Chondrocyte (in vitro differentiated cells): Measurements from ENCODE around the gene GJA3. TPM values are rescaled to one million over a fixed set of nuclear protein-coding genes. Genes with fewer than 3 reads are reported as not detected.
A peak's percentile ranks its signal among the peaks of the same experiment; 100 is the strongest.

Experiments
- DNase-seq: peaks from one replicate; pipeline ENCODE4 v3.0.0; 2021; ENCODE audit warnings: mixed read lengths, low spot score
- H3K27ac Mint-ChIP-seq: one replicate; pipeline ENCODE4 v1.8.0; 2021; ENCODE audit warnings: mild to moderate bottlenecking, moderate library complexity, mixed read lengths; ENCODE audit not compliant: unreplicated experiment
- H3K27me3 Mint-ChIP-seq: 2 replicates; pipeline ENCODE4 v1.8.0; 2021; ENCODE audit warnings: low read depth, mixed read lengths
- H3K36me3 Mint-ChIP-seq: 2 replicates; pipeline ENCODE4 v1.8.0; 2021; ENCODE audit warnings: low read depth, mixed read lengths
- H3K4me1 Mint-ChIP-seq: 2 replicates; pipeline ENCODE4 v1.8.0; 2021; ENCODE audit warnings: low read depth, mild to moderate bottlenecking, mixed read lengths
- H3K4me3 Mint-ChIP-seq: one replicate; pipeline ENCODE4 v1.8.0; 2021; ENCODE audit warnings: mild to moderate bottlenecking, moderate library complexity, mixed read lengths; ENCODE audit not compliant: unreplicated experiment
- H3K9me3 Mint-ChIP-seq: 2 replicates; pipeline ENCODE4 v1.8.0; 2021; ENCODE audit warnings: low read depth, mixed read lengths
- CTCF ChIP-seq: fragments of 200-600 bp; sonication (generic); IDR thresholded peaks from 2 replicates; pipeline ENCODE4 v1.5.0; 2021; ENCODE audit warnings: antibody characterized with exemption, mild to moderate bottlenecking, moderate library complexity
- total RNA-seq: library from RNA; stranded (reverse); gene quantifications from 3 replicates; pipeline ENCODE4 v1.2.1, GENCODE V29; 2021

Gene GJA3
- total RNA-seq, 1 donor from 2014 or later, result 0.37 TPM

- peaks cover 43% of the 10 kb centered on the region for H3K27me3 Mint-ChIP-seq
- TF ChIP-seq CTCF, result peak; percentile 30
- H3K9me3 Mint-ChIP-seq, result no peaks in the 10 kb centered on the region
- DNase-seq, result no peak
- peaks cover 5% of the 10 kb centered on the region for H3K4me1 Mint-ChIP-seq
- no peak overlapping the region for H3K4me3 Mint-ChIP-seq
- H3K27ac Mint-ChIP-seq, result no peak overlapping the region
- peaks cover 3% of the 10 kb centered on the region for H3K36me3 Mint-ChIP-seq
These were observed 28.1 kb upstream of the GJA3 start for GRCh38 chr13:20188667-20189553.

GRCh38 chr13:20186771-20187170, 25.9 kb upstream of the GJA3 start:
- Mint-ChIP-seq H3K27me3 (peaks cover 42% of the 10 kb centered on the region), H3K4me1 (no peaks in the 10 kb centered on the region), H3K4me3 (no peak overlapping the region), H3K36me3 (peaks cover 3% of the 10 kb centered on the region), H3K9me3 (no peaks in the 10 kb centered on the region), H3K27ac (no peak overlapping the region)
- TF ChIP-seq CTCF, result no peak
- DNase-seq, result no peak

DNA sequence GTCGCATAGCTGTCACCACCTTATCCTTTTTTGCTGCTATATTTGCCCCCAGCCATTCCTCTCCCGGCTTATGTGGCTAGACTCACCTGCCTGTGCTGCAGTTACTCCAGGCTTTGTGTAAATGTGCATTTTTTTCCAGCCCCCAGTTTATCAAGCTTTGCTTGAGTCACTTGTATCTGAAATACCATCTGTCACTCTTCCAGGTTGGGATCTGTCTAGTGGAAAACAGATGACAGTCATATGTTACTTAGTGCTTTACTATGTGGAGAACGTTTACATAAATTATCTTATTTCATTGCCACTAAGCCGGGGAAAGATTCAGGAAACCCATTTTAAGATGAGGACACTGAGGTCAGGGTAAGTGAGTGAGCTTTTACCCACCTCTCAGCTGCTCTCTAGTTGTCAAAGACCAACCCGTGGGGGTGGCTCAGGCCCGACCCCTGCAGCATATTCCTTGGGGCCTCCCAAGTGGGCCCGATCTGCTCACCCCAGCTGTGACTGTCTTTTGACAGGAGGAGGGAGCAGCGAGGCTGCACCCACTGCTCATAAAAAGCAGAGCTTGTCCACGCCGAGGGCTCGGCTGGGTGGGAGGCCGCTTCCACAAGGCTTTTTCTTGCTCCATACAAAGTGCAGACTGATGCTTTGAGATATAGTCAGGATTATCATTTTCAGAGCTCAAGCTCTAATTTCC, 24.7 kb upstream of the GJA3 start:
- Mint-ChIP-seq H3K27ac (no peak overlapping the region), H3K27me3 (peaks cover 44% of the 10 kb centered on the region), H3K4me1 (no peaks in the 10 kb centered on the region), H3K36me3 (peaks cover 3% of the 10 kb centered on the region), H3K4me3 (no peak overlapping the region), H3K9me3 (no peaks in the 10 kb centered on the region)
- TF ChIP-seq CTCF, result no peak
- DNase-seq, result no peak

GRCh38 chr13:20182231-20182846, 21.5 kb upstream of the GJA3 start:
- H3K9me3 Mint-ChIP-seq, result no peaks in the 10 kb centered on the region
- no peak overlapping the region for H3K27ac Mint-ChIP-seq
- peak; percentile 93 for TF ChIP-seq CTCF
- H3K27me3 Mint-ChIP-seq, result peaks cover 54% of the 10 kb centered on the region
- H3K4me3 Mint-ChIP-seq, result no peak overlapping the region
- H3K36me3 Mint-ChIP-seq, result no peaks in the 10 kb centered on the region
- no peaks in the 10 kb centered on the region for H3K4me1 Mint-ChIP-seq
- no peak for DNase-seq

GRCh38 chr13:20181188-20181587, 20.3 kb upstream of the GJA3 start:
- no peak for TF ChIP-seq CTCF
- no peak overlapping the region for H3K27ac Mint-ChIP-seq
- H3K36me3 Mint-ChIP-seq, result no peaks in the 10 kb centered on the region
- peaks cover 51% of the 10 kb centered on the region for H3K27me3 Mint-ChIP-seq
- H3K4me3 Mint-ChIP-seq, result no peak overlapping the region
- no peaks in the 10 kb centered on the region for H3K9me3 Mint-ChIP-seq
- no peaks in the 10 kb centered on the region for H3K4me1 Mint-ChIP-seq
- DNase-seq, result no peak
